Jurkat, Clone E6-1 (cell line): ENCODE measurements around the gene PAQR4.

ENCODE experiments used
- DNase-seq: peaks from one replicate; pipeline ENCODE4 v3.0.0-alpha.2; 2011; ENCODE audit warnings: low read depth, low spot score
- H3K4me3 ChIP-seq: 2 replicates; pipeline ENCODE4 v1.5.1; 2011; ENCODE audit warnings: mild to moderate bottlenecking, low read length, control low read depth, moderate library complexity

The PAQR4 gene

DNA sequence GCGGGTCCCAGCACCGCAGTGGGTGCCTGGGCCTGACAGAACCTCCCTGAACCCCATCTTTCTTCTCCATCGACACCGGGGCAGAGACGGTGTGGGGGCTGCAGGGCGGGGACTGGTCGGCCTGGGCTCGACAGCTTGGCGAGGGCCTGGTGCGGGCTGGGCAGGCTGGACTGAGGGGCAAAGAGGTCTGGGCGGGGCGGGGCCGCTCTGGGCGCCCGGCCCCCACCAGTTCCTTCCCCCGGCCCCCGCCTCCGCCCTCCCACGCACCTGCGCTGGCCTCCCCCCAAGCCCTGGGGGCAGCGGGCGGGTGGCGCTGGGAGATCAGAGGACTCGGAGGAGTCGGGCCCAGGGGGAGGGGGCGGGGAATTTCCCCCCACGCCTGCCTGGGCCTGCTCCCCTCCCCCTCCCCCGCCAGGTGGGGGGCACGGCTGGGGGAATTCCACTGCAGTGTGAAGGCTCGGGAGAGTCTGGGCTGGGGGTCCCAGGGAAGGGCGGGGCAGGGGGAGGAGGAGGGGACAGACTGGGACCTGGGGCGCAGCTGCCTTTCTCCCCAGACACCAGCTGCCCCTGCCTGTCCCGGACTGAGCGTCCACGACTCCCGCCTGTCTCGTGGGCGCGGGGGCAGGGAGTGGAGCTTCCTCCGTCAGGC, 6.0 kb upstream of the PAQR4 start:
- H3K4me3 ChIP-seq: no peak overlapping the region
- DNase-seq: no peak

DNA sequence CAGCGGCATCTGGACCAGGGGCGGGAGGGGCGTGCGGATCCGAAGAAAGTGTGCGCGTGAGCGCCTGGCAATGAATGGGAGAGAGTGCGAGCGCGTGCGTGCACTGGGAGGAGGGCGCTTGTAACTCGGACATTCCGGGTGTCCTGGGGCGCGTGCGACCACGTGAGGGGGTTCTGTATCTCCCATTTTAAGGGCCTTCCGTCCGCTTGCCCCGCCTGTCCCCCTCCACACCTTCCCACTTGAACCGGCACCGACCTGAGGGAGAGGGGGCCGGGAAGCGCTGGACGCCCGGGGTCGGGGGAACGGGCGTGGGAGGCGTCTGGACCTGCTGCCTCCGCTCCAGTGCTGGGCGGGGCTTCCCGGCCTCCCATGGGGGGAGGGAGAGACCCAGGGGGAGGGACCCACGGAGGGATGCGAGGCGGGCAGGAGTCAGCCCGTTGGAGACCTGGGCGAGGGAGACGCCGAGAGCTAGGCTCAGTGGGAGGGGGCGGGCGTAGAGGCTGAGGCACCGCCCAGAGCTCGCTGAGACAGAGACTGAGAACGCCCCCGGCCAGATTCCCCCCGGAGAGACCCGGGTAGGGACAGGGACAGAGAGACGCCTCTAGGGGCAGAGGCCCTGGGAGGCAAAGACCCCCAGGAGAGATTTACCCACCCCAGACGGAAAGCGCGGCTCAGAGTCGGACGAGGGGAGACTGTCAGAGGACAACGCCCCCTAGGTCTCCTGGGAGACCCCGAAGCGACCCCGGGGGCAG, 5.2 kb upstream of the PAQR4 start, which contains the start of gene KREMEN2:
Gene KREMEN2 (plus strand): TSS at position 553 of the 752 bp plus-strand sequence. CDS start 246 bp downstream, outside the sequence.
- peak within 1 kb of the TSS; percentile 45 for H3K4me3 ChIP-seq
- no peak for DNase-seq

DNA sequence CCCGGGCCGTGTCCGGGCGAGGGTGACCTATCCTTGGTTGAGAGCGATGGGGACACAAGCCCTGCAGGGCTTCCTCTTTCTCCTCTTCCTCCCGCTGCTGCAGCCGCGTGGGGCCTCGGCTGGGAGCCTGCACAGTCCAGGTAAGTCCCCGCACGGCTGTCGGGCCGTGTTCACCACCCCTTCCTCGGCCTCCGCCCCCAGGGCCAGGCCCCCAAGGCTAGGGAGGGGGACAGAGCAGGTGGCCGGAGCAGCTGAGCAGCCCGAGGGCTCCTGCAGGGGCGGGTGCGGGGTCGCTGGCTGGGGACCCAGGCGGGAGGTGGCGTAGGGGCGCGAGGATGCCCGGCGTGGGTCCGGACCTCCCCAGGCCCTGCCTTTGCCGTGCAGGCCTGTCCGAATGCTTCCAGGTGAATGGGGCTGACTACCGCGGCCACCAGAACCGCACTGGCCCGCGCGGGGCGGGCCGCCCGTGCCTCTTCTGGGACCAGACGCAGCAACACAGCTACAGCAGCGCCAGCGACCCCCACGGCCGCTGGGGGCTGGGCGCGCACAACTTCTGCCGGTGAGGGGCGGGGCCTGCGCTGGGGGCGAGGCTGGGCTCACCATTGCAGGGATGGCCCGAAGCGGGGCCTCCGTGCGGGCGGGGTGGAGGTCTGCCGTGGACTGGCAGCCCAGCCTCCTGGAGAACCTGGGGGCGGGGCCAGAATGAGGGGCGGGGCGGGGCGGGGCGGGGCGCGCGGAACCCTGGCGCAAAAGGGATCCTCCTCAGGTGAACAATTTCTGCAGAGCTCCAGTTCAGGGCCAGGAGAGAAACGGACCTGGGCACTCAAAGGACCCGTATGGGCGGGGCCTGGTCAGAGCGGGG, 4.4 kb upstream of the PAQR4 start:
- DNase-seq: peak; percentile 63
- H3K4me3 ChIP-seq: peak overlapping the region; percentile 45

DNA sequence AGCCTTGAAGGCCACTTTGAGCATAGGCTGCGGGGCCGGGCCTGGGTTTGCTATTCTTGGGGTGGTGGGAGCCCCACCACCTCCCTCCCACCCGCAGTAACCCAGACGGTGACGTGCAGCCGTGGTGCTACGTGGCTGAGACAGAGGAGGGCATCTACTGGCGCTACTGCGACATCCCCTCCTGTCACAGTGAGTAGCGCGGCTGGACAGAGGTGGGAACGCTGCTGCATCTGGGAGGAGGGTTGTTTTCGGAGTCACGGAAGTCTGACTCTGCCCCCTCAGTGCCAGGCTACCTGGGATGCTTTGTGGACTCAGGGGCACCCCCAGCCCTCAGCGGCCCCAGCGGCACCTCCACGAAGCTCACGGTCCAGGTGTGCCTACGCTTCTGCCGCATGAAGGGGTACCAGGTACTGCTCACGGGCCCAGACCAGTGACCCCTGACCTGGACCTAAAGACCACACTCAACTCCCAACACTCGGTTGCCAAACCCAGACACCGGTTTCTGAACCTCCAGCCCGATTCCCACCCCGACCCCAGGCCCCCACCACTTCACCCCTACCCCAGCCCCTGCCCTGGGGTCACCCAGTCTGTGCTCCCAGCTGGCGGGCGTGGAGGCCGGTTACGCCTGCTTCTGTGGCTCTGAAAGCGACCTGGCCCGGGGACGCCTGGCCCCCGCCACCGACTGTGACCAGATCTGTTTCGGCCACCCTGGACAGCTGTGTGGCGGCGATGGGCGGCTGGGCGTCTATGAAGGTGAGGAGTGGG, 2.9 kb upstream of the PAQR4 start:
- H3K4me3 ChIP-seq: no peak overlapping the region
- no peak for DNase-seq

DNA sequence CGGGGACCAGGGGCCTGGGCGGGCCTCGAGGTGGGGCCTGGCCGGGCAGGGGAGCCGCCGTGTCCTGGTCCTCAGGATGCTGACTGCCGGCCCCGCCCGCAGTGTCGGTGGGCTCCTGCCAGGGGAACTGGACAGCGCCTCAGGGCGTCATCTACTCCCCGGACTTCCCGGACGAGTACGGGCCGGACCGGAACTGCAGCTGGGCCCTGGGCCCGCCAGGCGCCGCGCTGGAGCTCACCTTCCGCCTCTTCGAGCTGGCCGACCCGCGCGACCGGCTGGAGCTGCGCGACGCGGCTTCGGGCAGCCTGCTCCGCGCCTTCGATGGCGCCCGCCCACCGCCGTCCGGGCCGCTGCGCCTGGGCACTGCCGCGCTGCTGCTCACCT, 2.3 kb upstream of the PAQR4 start:
- DNase-seq: no peak
- H3K4me3 ChIP-seq: no peak overlapping the region

DNA sequence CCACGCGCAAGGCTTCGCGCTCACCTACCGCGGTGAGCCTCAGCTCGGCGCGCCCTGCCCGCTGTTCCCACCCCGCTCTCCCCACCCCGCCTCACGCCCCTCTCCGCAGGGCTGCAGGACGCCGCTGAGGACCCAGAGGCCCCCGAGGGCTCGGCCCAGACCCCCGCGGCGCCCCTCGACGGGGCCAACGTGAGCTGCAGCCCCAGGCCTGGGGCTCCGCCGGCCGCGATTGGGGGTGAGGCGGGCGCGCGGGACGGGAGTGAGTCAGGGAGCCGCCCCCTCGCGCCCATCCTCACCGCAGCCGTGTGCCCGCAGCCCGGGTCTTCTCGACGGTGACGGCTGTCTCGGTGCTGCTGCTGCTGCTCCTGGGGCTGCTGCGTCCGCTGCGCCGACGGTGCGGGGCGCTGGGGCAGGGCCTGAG, 1.9 kb upstream of the PAQR4 start:
- no peak overlapping the region for H3K4me3 ChIP-seq
- no peak for DNase-seq

DNA sequence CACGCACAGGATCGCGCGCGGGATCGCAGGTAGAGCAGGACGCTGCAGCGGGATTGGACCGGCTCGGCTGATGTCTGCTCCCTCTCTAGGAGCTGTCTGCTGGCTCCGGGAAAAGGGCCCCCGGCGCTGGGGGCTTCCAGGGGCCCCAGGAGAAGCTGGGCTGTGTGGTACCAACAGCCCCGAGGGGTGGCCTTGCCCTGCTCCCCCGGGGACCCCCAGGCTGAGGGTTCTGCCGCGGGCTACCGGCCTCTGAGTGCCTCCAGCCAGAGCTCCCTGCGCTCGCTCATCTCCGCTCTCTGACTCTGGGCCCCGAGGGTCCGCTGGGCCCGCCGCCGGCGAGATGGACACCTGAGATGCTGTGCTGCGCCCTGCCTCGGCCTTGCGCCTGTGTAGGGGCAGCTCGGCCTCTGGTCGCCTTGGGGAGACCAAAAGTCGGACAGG, 1.4 kb upstream of the PAQR4 start:
- H3K4me3 ChIP-seq: no peak overlapping the region
- no peak for DNase-seq

DNA sequence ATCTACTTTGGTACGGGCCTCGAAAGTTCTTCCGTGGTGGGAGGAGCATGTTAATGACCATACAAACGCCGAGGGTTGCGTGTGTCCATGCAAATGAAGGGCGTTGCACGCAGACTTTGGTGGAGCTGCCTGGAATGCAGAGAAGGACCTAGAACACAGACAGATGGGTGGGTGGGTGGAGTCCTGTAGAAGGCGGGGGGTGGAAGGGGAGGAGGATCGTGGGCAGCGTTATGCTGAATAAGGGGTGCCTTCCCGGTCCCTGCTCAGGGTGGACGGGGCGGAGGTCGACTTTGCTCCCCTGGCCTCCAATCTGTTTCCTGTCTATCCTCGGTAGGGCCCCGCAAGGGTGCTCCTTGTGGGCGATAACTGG, 795 bp upstream of the PAQR4 start:
- peak overlapping the region; percentile 70 for H3K4me3 ChIP-seq

DNA sequence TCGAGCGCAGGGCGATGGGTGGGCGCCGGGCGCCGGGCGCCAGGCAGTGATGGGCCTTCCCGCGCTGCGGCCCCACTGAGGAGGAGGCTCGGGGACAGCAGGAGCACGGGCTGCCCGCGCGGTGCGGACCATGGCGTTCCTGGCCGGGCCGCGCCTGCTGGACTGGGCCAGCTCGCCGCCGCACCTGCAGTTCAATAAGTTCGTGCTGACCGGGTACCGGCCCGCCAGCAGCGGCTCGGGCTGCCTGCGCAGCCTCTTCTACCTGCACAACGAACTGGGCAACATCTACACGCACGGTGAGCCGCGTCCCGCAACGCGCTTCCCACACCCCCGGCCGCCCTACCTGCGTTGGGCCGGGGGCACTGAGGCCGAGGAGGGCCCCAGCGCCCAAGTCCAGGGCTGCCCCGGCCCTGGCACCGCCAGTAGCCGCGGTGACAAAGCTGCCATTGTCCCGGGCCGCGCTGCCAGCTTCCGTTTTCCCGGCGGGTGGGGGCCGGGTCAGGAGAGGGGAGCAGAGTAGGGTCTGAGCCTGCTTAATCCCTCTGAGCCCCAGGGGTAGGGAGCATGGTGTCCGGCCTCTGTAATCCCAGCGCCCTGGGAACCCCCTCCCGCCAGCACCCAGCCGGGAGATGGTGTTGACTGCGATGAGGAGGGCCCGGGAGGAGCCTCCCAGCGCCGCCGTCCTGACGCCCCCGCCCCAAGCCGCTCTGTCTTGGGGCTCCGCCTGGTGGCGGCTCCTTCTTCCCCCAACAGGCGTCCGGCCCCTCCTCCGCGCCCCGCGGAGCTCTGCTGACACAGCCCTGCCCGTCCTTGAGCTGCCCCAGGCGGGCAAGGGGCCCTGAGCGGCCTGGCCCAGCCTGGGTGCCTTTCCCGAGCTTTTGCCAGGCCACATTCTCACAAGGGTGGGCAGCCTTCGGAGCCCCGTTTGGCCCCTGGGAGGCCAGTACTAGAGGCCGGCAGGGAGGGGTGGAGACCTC, 685 bp downstream of the PAQR4 start:
- peak overlapping the region; percentile 70 for H3K4me3 ChIP-seq
- peak; percentile 70 for DNase-seq

More for the DNA sequence above, 795 bp upstream of the PAQR4 start:
- DNase-seq: no peak

DNA sequence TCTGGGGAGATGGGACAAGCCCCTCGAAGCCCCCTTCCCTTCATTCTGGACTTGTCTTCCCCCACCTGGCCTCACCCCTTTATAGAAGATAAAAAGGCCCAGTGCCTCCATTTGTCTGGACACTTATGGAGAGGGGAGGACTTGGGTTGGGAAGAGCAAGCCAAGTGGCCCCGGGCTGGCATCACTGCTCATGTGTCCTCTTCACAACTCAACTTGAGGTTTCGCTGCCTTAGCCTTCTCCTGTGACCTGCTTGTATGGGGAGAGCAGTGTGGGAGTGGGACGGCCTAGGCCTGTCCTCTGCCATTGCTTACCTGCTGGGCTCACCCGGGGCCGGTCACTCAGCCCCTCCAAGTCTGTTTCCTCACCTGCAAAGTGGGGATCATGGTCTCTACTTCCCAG, 1.4 kb downstream of the PAQR4 start:
- peak overlapping the region; percentile 70 for H3K4me3 ChIP-seq
- DNase-seq: no peak

DNA sequence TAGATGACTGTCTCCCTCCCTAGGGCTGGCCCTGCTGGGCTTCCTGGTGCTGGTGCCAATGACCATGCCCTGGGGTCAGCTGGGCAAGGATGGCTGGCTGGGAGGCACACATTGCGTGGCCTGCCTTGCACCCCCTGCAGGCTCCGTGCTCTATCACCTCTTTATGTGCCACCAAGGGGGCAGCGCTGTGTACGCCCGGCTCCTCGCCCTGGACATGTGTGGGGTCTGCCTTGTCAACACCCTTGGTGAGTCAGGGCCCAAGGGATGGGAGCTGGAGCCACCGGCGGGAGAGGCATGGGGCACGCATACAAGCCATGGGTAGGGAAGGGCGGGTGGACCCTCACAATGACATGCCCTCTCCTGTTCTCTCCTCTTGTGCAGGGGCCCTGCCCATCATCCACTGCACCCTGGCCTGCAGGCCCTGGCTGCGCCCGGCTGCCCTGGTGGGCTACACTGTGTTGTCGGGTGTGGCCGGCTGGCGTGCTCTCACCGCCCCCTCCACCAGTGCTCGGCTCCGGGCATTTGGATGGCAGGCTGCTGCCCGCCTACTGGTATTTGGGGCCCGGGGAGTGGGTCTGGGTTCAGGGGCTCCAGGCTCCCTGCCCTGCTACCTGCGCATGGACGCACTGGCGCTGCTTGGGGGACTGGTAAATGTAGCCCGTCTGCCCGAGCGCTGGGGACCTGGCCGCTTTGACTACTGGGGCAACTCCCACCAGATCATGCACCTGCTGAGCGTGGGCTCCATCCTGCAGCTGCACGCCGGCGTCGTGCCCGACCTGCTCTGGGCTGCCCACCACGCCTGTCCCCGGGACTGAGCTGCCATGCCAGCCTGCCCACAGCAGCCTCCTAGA, 2.2 kb downstream of the PAQR4 start:
- H3K4me3 ChIP-seq: no peak overlapping the region

DNA sequence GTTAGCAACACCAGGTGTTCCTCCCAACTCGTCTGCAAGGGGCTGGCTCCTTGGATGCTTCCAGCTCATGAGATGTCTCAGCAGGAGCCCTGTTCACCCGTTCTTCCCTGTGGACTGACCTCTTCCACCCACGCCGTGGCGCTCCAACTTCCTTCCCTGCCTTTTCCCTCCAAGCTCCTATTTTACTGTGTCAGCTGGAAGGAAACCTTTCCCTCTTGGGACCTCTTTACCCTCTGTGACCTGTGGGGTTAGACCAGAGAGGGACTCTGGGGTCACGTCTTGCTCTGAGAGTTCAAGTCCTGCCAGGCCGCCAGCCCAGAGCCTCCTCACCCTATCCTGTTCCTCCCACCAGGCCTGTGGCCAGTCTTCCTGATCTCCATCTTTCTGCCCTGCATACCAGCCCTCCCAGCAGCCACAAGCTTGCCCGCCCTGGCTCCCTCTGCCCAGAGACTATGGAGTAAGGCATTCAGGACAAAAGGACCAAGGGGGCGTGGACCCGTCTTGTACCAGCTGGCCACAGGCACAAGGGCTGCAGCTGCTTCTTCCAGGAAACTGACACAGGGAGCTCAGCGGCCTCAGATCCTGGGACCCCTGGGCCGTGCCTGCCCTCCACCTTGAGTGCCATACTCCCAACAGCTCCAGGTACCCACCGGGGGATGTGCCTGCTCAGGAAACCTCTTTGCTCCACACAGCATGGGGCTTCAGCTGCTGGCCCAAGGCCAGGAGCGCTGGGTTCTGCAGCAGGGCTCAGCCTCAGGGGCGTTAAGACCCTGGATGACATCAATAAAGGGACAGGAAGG, 3.0 kb downstream of the PAQR4 start:
- H3K4me3 ChIP-seq: no peak overlapping the region

More for the DNA sequence above, 2.2 kb downstream of the PAQR4 start:
- DNase-seq: no peak

DNA sequence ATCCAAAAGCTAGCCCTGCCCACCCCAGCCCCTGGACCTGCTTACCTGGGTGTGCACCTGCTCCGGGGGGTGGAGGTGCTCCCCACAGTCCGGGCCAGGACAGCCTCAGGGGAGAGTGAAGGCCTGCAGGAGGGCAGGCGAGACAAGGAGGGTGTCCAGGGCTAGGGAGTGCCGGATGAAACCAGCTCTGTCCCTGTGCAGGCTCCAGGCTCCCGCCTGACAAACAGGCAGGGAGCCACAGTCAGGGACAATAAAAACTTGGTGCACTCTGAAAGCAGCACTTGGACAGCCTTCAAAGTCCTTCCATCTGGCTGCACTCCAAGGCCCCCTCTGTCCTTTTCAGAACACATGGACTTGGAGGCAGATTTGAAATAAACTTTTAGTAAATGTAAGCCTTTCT, 3.9 kb downstream of the PAQR4 start:
- no peak for DNase-seq
- no peak overlapping the region for H3K4me3 ChIP-seq

More for the DNA sequence above, 3.0 kb downstream of the PAQR4 start:
- DNase-seq: no peak

DNA sequence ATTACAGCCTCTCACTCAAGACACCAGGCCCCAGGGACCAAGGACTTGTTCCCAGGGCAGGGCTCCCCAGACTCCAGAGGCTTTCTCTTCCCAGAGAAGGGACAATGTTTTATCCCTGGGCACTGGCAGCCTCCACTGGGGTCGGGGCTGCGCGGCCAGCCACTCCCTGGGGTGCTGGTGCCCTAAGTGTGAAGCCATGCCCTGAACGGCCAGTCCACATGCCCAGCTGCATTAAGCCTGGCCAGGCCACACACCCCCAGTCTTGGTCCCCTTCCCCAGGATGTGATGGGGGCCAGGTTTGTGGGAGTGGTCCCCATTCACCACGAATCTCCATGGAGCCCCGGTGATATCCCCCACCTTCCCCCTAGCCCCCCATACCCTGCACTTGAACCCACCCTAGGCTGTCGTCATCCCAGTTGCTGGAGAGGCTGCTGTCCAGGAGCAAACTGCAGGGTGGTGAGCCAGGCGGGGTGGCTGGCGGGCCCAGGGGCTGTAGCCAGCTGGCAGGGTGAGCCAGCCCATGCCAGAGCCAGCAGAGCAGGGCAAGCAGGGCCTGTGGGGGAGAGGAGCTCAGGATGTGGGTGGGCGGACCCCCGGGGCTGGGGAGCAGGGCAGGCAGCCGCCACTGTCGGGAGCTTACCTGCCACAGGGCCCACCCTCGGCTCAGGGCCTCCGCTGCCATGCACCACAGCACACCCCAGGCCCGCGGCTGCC, 4.6 kb downstream of the PAQR4 start:
- no peak overlapping the region for H3K4me3 ChIP-seq
- DNase-seq: no peak

DNA sequence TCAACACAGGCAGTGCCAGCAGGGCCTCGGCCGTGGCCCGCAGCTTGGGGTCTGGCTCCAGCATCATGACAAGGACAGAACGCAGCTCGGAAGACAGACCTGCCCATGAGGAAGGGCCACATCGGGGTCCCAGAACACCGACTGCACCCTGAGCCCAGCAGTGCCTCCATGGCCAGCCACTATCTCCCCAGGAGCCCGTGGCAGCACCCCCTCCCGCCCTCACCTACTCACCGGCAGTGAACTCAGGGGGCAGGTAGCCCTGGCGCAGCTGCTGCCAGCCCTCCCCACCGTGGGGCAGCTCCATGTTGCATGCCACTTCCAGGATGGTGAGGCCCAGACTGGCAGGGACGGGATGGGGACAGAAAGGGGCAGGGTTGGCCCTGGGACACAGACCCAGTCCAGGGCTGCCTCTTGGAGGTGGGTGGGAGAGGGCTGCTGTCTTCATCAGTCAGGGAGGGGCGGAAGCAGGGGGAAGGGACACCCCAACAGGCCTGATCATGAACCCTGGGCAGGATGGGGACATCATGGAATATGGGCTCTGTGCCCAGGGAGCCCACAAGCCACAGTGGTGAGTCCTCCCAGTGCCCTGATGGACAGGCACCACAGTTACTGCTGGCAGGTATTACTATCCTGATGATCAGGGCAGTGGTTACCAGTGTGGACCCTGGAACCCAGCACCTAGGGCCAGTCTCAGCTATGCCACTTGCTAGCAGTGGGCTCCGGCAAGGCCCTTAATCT, 5.3 kb downstream of the PAQR4 start:
- H3K4me3 ChIP-seq: no peak overlapping the region
- no peak for DNase-seq
